AML-193 (cell line): Measurements from ENCODE around the gene RAB27A.
A peak's percentile ranks its signal among the peaks of the same experiment; 100 is the strongest.
"Not testable (repeated sequence)": the region's sequence is repeated elsewhere in the genome, so short reads cannot be mapped to it uniquely, and the experiment has no call there.

ENCODE experiments used
- DNase-seq, 2 experiments: peaks; one replicate each; lab custom pipeline; 2025; lab: John Stamatoyannopoulos, UW

The RAB27A gene

DNA sequence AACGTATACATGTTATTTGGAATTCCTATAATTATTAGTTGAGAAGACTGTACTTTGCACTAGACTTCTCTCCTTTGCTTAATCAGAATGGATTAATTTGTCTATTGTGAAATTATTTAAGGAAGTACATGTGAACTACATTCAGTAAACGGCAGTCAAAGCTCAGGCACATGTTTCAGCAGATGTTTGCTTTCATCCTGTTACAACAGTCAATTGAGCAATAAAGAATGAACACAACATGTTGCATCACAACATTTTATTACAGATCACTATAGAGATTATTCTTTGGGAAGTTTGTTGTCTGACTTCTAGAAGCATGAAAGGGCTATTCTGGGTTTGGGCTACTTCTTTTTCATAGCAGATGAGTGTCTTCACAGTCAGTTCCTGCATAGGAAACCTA, 39.2 kb downstream of the RAB27A start:
- DNase-seq = peak; percentile 94 to 96

DNA sequence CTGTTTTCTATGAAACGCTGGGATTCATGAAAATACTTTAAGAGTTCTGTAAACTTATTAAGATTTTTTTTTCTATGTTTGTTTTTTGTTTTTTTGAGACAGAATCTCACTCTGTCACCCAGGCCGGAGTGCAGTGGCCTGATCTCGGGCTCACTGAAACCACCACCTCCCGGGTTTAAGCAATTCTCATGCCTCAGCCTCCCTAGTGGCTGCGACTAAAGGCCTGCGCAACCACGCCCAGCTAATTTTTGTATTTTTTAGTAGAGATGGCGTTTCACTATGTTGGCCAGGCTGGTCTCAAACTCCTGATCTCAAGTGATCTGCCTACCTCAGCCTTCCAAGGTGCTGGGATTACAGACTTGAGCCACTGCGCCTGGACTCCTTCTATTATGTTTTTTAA, 39.7 kb downstream of the RAB27A start:
- DNase-seq = not testable (repeated sequence)

DNA sequence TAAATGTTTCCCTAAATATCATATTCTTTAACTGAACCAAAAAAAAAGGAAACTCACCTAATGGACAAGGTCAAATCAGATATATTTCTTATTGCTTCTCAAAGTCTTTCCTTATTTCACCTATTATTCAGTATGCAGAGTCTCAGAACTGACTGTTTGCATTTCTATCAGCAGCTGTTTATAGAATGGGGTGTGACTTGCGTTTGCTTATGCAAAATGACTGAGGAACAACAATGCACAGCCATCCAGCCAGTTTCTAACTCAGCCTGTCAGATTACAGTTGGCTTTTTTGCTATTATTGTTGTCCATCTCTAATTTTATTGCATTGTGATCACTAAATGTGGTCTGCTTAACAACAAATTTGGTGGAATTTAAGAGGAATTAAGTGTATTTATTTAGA, 40.7 kb downstream of the RAB27A start:
- no peak for DNase-seq

DNA sequence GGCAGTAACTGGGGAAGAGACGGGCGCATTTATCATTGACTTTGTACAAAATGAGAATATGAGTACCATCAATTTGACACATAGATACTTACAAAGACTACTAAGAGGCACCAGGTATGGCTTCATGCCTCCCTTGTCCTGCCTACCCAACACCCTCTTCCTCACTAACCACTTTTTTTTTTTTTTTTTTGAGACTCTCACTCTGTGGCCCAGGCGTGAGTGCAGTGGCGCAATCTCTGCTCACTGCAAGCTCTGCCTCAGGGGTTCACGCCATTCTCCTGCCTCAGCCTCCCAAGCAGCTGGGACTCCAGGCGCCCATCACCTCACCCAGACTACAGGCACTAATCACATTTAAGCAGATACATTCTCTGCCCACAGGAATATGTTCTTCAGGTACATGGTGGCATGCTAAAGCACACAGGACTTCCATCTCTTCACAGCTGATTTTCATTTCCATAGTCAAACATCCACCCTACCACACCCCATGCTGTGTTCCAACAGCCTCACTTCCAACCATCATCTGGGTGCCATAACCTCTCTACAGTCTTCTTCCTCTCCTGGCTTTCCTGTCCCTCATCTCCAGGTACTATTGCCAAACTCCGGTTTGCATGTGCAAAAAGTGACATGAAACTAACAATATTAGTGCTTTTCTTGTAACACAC, 41.7 kb downstream of the RAB27A start:
- DNase-seq = peak; percentile 42 to 43

DNA sequence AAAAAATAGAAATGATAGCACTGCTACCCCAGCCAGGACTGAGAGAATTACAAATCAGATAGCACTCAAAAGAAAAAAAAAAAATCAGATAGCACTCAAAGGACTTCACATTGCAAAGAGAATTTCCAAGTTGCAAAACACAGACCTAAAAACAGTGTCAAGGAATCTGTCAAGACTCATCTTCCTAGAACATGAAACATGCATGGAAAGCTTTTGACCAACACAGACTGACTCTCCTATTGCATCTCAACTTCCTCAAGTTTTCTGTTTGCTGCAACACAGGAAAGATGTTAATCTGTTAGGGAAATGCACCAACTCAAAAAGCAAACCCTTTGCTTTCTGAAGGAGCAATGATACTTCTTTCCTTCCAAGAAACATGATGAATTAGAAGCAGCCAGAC, 42.3 kb downstream of the RAB27A start:
- peak; percentile 45 to 53 for DNase-seq

DNA sequence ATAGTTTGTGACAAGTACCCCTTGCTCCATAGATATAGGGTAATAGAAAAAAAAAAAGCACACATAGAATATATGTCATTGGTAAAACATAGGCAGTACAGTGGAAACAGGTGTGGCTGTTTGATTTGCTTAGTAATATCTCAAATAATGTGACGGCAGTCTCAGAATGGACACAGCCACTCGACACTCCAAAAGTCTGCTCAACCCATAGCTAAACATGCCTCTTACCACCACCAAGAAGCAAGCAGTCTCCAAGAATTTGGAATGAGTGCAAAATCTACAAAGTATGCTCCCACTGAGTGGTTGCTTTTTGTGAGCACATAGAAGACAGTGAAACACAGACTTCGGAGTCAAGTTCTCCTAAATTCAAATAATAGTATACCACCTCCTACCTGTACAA, 43.0 kb downstream of the RAB27A start:
- DNase-seq = no peak

DNA sequence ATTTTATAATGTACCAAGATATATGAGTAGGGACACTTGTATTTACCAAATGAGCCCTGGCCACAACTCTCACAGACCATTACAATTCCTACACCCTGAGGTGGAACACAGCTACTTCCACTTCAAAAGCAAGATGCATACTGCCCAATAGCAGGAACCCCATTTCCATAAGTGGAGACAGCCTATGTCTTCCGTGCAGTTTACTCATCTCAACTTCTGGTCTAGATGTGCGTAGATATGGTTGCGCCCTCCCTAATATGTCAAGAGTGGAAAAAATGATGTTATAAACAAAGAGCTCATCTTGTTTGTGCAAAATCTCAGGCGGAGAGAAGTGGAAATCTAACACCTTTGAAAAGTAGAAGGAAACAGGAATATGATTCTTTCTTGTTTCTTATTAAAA, 44.6 kb downstream of the RAB27A start:
- no peak for DNase-seq

DNA sequence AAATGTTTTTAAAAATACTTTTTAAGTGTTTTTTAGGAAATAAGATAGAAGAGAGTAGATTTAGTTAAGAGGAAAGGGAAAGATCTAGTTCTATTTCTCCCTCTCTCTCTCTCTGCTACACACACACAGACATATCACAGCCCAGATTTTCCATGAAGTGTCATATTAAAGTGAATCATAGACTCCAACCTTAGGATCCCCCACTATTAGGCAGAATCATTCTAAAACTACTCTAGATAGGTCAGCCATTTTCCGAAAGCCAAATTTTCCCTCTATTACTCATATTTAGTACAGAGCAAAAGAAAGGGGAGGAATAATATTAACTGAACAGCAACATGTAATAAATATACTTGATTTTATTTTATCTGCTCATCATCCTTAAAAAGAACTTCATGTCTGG, 47.7 kb downstream of the RAB27A start:
- no peak for DNase-seq

DNA sequence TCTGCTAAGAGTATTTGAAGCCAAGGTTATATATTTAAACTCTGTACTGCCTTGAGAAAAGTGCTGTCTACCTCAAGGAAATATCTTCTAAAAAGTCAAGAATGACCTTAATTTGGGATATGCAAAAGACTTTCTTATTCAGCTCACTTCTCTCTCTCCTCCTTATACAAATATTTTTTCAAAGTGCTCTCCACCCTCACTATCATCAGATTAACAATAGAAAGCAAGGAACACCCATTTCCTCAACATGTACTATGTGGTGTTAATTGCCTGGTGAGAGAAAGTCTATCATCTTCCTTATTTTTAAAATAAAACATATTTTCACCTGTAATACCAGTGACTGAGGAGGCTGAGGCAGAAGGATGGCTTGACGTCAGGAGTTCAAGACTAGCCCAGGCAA, 48.4 kb downstream of the RAB27A start:
- DNase-seq = no peak

DNA sequence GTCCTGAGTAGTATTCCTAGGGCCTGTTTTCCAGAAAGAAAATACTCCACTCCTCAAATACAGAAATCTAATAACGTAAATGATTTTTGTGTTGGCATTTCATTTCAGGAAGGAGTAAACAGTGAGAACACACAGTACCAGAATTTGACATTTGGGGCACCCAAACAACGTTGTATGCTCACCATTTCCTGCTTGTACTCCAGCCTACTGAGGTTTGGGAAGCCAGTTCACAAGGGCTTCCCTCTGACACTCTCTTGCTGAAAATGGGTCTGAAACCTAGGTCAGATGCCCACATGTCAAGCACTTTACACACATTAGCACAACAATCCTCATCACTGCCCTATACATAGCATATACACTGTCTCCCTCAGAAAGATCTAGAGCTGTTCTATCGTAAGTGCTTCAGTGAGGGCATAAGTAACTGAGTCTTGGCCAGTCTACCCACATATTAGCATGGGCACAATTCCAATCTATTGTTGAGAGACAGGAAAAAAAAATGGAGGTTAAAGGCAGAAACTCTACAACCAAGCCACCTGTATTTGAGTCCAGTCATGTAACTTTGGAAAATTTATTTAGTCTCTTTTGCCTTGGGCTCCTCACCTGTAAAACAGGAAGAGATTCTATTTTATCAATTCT, 49.4 kb downstream of the RAB27A start:
- DNase-seq = no peak

DNA sequence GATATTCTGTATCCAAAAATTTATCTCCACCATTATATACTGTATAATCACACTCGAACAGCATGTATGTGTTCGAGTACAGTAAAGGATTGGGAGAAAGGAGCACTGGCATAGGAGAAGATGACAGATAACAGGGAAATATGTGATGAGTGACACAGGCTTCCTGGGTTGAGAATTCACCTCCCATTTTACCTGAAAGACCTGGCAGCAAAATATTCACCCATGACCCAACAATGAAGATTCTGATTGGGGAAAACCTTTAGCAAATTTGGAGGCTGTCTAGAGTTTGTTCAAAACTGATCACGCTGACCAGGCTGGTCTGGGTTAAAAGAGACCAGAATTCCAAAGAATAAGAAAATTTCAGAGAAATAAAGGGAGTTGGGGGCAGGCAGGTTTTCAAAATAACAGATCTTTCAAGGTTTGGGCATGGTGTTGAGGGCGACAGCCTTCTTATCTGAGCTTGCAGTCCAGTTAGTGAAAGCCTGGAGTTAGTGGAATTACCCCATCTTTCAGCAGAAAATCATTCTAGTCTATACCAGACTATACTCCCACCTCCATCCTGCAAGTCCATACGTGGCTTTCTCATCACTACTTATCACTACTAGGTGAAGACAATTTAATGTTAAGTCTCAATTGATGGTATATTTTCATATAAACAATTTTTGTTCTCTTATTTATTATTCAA, 50.0 kb downstream of the RAB27A start:
- DNase-seq = no peak

DNA sequence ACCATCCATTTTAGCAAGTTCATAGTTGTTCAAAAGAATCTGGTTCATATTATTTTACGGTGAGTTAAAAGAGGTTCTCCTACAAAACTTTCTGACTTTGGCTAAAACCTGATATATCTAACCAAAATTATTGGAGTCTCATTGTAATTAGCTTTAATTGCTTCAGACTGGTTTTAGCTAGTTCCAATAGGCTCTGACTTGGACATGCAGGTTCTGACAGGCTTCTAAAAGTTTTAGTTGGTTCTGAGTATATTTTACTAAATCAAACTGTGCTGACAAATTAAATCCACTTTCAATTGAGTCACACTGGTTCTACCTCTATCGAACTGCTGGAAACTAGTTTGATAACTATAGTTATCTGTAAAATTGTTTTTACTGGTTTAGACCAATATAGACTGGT, 50.7 kb downstream of the RAB27A start:
- DNase-seq = no peak

DNA sequence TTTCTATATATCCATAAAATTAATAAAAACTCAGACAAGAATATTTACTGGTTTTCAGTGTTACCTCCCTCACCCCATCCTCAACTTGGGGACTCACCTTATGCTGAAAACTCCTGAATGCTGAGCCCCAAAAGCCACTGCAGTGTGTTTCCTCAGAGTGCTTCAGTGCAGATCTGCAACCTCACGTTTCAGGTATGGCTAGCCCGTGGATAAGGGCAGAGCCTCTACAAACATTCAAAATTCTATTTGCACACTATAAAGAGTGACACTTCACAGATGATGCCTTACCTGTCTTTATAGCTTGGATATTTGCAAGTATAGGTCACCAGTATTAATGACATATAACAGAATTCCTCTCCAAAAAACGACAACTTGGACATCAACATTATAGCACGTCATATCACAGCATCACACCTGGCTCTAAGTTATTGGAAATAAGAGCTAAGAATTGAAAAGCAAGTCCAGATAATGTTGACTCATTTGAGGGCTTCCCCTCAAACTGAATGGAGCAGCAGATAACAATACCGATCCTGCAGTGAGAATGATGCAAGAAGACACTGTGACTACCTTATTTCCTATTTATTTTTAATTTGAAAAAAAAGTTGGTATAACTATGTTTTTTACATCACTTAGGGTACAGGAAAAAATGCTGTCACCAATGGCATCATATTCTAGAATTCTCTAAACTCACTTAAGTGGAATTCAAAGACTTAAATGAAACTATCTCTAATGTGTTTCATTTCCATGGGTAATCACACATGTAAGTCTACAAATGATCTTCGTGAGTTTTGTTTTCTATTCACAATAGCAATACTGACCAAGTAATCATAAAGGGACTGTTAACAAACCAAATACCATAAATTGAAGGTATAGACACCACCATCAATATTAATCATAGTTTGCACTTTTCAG, 52.1 kb downstream of the RAB27A start:
- DNase-seq = no peak

DNA sequence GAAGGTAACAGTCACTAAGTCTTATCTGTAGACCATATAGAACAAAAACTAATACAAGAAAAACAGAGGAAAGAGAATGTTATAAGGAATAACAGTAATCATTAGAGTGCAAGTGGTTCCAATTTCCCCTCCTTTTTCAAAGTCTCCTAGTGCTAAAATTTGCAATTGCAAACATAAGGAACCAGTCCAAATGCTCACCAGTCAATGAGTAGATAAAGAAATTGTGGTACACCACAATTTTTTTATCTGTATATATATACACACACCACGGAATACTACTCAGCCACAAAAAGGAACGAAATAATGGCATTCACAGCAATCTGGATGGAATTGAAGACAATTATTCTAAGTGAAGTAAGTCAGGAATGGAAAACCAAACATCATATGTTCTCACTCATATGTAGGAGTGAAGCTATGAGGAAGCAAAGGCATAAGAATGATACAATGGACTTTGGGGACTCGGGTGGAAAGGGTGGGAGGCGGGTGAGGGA, 54.0 kb downstream of the RAB27A start:
- DNase-seq = no peak

DNA sequence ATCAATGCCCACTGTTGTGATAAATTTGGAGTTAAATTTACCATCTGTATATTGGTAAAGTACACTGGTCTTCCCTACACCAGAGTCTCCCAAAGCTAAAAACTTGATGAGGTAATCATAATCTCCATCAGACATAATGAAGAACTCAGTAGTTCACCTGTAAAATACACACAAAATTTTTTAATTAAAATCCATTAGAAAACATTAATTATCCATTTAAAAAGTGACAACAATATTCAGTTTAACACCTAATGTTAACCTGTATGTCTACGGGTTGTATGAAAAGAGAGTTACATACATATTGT, 54.9 kb downstream of the RAB27A start:
- DNase-seq = no peak

DNA sequence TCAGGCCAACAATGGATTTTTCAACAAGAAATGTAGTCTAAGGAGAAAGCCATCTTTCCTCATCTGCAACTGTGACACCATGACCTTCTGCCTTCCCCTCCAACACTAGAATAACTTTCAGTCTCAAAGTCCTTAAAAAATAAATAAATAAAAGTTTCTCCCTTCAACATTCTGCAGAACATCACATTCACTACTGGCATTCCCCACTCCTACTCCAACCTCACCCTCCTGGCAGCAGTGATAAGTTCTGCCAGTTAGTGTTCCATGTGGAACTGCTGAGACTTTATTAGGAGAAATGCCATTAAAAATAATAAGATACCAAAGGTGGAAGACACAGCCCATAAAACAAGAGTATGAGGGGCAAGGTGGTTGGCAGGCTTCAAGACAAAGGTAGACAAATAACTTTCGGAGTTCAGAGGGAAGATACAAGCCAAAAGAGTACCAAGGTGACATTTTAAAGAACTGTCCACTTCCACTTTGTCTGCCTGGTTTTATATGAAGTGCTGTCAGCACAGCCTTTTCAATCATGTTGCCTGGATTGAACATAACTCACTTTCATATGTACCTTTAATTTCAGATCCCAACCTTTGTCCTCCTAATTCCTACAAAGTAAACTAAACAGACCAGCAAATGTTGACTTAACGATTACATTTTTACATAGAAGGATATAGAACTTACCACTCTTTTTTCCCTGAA, 55.4 kb downstream of the RAB27A start:
- no peak for DNase-seq

DNA sequence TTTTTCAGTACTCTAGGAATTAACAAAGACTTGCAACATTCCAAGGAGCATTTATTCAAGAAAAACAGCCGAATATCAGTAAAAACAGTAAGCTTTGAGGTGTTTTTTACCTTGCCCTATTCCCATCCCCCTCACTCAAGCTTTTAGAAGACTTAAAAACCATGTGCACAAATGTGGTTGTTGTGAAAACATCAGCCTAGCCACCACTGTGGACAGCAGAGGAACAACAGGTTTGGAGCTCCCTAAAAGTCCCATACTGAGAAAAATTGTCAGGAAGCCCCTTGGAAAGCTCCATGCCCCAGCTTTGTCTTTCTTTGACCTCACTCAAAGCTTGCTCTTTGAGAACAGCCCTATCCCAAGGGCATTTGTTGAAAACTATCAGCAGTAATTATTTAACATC, 58.2 kb downstream of the RAB27A start:
- DNase-seq = no peak

DNA sequence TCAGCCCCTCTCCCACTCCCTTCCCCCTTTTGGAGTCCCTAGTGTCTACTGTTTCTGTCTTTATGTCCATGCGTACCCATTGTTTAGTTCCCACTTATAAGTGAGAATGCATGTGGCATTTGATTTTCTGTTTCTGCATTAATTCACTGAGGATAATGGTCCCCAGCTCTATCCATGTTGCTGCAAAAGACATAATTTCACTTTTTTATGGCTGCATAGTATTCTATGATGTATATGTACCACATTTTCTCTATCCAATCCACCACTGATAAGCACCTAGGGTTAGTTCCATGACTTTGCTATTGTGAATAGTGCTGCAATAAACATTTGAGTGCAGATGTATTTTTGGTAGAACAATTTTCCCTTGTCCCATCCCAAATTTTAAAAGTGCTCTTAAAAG, 58.7 kb downstream of the RAB27A start:
- DNase-seq = no peak

DNA sequence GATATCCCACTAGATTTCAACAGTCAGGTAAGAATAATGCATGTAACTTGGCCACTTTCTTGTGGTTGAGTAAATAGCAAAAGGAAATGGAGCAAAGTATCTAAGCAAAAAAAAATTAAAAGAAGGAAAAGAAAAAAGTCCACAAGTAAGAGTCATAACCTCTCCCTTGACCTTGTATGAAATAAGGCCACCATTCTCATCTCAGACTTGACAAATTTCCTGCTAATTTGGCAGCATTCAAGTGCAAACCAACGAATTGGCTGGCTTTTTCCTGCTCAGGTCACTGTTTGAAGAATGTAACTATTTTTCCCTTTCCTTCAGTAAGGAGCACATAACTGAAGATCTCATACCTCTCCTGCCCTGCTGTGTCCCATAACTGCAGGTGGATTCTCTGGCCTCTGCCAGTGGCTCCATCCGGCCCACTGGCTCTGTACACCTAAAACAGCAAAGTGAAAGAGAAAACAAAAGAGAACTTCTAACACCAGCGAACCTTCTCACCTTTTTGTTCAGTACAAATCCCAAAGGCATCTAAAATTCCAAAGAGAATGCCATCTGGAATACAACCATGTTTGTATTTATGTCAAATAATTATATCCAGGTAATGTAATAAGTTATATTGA, 59.5 kb downstream of the RAB27A start:
- DNase-seq = no peak

DNA sequence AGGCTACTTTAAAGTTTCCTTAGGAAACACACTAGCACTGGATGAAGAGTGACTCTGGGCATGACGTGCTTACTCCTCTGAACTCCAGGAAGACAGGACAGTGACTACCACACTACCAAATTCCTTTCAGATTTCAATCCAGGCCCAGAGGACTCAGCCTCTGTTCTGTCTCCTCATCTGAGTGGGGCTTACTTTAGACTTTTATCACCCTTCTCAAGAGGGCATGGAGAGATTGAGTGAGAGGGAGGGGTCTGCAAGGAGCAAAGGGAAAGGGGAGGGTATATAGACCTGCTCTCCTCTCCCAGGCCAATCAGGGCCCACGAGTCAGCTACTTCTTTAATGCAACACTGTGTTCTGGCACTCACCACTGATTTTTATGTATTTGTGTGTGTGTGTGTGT, 63.5 kb downstream of the RAB27A start:
- DNase-seq = no peak

DNA sequence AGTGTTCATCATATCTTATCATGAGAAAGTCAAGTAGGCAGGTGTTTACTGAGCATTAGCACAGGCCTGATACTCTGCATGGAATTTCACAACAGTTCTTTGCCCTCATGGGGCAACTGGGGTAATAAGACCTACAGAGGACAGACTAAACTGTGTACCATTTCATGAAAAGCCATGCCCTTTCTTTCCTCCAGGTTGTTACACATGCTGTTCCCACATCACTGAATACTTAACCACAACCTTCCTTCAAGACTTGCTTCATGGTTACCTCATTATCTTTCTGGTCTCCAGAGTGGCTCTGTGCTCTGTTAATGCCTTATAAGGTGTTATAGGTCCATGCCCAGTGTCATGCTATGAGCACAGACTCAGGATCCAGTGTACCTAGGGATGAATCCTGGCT, 64.7 kb downstream of the RAB27A start:
- DNase-seq = peak; percentile 79 to 80
